HG03342 (cell line): ENCODE measurements around the gene PRDM8.

Experiments used
- ATAC-seq: cut with Tn5 transposase; IDR thresholded peaks from one replicate; pipeline ENCODE4 v1.9.1; 2021; ENCODE audit warnings: mild to moderate bottlenecking, moderate library complexity; ENCODE audit not compliant: unreplicated experiment

The PRDM8 gene

DNA sequence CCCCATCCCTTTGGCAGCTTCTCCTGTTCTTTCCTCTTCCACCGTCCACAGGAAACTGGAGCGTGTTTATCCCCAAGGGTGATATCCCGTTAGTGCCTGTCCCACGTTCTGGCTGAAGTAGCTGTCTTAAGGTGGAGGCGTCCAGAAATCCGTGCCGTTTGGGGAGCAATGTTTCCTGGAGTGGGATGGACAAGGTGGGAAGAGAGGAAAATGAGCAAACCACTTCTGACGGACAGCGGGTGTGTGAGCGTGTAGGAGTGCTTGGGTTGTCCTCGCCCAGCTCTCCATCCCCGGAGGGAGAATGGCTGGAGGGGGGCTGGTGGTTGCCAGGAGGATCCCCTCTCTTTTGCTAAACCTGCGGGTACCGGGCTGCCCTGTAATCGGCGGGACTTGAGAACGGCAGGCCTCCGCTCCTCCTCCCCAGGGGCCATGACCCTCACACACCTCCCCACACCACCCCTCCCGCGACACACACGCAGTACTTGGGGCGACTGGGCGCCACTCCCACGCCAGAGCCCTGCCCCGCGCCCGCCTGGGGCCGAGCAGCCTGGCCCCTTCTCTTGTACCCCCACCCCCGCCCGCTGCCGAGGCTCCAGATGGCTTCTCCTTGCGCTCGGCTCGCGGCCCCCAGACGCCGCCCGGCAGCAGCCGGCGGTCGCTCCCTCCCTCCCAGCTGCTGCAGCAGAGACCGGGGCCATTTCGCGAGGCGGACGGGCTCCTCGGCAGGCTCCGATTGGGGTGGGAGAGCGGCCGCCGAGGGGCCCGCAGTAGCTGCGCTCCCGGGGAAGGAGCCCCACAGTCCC, 13.9 kb upstream of the PRDM8 start:
- ATAC-seq: peak; percentile 45

DNA sequence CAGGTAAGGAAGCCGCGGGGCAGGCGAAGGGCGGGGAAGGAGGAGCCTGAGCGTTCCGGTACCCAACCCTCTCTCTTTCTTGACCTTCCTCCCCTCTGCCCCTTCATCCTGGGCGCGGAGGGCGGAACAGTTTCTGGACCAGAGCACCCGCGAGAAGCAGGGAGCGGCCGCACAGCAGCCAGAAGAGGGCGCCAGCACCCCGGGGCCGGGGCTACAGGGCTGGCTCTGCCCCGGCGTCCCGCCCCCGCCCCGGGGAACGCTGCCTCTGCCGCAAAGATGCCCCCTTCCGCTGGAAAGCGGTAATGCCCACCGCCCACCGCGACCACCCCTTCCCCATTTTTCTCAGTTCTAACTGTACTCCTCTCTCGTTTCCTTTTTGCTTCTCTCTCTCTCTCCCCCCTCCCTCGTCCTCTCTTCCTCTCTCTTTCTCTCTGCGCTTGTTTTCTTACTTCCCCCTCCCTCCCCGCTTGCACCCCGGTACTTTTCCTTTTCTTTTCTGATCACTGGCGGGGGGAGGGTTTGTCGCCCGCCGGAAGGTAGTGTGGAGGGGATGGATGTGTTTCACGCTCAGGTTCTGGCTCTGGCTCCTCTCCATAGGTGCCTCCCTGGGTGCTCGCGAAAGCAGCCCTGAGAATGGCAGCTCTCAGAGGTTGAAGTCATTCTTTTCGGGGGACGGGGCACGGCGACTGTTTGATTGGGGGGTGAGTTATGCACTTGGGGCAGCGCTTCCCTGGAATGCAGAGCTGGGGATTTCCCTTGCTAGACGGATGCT, 13.1 kb upstream of the PRDM8 start:
- peak; percentile 89 for ATAC-seq

DNA sequence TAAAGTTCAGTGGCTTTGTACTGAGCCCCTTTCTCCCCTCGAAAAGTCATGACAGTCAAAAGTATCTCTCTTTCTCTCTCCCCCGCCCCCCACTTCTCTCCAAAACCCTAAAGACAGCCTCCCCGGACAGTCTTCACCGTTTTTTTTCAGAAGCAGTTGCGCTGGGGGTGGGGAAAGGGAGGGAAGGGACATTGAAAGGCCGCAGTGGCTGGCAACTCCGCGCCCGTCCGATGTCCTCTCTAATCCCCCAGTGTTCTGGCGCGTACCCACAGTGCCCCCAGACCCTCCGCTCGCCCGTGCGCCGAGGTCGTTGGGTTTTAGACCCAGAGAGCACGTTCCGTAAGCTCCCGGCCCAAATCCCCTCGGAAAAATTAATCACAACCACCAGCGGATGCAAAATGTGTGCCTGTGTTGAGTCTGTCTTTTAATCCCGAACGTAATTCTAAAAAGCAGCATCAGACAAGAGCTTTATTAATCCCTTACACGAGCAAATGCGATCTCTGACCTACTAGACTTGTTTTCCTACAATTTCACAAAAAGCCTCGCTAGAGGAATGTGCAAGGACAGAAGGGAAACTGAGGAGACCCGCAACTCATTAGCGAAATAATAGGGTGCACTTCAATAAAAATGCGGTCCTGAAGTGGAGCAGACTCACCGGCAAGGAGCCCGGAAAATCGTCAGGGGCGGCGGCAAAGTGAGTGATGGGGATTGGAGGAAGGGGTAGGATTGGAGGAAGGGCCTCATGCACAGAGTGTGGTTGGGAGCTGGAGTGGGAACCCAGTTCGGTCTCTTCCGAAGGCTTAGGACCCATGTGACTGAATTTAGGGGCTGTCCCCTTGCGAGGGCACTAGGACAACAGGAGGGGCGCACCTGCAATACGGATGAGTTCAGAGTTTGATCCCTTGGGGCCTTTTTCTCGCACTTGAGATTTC, 12.2 kb upstream of the PRDM8 start:
- ATAC-seq: no peak

DNA sequence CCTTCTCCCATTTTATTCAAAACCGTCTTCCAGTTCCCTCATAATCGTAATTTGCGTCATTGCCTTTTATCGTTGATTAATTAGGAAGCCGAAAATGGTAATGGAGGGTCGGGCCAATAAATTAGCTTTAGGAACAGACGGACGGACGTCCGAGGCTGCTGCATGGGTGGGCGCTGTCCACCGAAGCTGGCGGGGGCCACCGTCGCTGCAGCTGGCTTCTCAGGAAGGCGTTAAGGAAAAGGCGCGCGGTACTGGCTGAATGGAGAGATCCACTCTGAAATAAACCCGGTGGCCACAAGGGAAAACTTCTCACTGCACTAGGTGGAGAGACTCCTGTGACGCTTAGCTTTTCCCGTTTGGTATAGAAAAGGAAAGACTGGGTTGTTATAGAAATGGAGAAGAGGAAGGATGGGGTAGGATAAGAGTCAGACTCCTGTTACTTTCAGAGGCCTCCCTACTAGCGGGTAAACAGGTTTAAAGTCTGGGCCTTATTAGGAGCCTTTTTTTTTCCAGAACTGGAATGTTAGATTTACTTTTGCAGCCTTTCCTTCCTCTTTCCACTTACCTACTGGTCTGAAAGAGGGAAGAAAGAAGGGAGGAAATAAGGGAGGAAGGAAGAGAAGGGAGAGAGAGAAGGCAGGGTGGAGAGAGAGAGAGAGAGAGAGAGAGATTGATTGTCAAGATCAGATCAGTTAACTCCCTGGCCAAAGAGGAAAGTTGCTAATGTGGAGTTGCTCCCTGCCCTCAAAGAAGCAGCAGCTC, 11.3 kb upstream of the PRDM8 start:
- ATAC-seq: no peak

DNA sequence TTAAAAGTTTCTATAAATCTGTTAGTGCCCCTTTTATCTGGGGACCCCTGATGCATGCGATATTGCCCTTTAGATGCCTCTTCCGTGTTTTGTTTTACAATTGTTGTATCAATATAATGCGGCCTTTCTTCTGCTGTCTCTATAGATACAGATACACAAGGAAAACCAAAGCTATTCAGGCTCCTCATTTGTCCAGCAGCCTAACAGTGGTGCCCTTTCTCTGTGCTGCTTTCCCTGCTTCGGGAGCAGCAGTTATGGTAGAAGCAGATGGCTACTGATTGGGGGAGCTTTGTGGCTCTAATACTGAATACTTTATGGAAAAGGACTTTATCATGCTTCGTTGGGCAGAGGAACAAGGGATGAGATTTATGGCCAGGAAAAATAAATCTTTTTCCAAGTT, 10.6 kb upstream of the PRDM8 start:
- ATAC-seq: no peak

DNA sequence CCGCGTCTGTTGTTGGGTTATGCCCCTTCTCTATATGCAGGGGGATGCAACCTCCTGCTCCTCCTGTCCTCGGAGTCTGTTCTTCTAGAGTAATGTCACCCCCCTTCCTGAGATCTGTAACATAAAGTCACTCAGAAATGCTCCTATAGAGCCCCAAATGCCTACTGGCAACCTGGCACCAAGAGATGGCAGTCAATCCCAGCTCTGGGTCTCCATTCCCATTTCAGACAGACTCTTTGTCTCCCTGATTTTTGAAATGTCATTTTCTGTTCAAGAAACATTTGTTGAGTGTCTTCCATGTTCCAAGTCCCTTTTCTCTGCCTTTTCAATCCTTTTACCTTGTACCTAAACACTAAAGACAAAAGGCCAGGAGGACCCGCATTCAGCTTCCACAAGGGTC, 9.6 kb upstream of the PRDM8 start:
- no peak for ATAC-seq

DNA sequence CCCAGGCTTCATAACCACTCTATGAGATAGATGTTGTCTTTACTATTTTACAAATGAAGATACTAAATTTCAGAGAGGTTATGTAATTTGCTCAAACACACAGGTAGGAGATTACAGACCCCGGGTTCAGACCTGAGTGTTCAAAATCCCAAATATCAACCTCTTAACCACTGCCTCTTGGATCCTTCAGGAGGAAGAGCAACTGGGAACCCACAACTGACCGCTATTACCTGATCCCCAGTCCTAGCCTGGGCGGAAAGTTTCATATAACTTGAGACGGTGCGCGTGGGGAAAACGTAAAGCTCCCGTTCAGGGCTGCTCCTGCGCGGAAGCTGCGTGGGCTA, 8.9 kb upstream of the PRDM8 start:
- ATAC-seq: no peak

DNA sequence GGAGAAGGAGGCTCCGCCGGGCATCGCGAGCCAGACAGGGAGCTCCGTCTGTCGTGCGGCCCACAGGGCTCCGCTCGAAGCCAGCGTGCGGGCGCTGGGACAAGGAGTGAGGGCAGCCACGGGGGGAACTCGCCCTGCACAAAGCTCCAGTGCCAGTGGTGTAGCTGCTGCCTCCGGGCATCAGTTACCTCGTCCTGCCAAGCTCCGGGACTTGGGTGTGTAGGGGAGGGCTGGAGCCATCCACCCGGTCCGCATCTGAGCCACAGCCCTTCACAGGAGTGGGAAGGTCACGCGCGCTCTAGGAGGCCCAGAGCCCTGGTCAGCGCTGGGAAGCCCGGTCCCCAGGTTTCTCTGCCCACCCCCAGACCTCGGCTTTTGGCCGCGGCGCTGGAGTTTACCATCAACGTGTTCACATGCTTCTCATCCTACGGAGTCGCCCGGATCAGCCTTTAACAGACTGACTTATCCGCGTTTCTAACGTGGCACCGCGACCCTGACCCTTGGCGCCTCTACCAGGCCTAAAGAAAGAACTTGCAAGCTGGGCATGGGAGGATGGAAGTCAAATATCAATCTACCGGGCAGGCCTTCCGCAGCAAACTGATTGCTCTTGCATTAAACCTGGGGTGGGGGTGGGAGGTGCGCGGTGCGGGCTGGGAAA, 8.4 kb upstream of the PRDM8 start:
- no peak for ATAC-seq

DNA sequence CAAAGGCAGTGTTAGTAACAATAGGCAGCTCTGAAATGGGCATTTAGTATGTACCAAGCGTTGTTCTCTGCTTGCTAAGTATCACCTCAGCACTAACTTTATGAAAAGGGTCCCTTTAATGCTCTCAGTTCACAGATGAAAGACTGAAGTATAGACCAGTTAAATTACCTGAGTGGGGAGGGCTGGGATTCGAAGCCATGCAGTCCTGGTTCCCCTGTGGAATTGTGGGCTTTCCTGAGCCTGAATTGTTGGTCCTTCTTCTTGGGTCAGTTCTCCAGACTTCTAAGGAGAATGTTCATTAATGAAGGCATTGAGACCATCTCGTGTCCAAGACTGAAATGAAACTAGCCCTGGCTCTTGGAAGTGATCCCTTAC, 7.7 kb upstream of the PRDM8 start:
- ATAC-seq: no peak

DNA sequence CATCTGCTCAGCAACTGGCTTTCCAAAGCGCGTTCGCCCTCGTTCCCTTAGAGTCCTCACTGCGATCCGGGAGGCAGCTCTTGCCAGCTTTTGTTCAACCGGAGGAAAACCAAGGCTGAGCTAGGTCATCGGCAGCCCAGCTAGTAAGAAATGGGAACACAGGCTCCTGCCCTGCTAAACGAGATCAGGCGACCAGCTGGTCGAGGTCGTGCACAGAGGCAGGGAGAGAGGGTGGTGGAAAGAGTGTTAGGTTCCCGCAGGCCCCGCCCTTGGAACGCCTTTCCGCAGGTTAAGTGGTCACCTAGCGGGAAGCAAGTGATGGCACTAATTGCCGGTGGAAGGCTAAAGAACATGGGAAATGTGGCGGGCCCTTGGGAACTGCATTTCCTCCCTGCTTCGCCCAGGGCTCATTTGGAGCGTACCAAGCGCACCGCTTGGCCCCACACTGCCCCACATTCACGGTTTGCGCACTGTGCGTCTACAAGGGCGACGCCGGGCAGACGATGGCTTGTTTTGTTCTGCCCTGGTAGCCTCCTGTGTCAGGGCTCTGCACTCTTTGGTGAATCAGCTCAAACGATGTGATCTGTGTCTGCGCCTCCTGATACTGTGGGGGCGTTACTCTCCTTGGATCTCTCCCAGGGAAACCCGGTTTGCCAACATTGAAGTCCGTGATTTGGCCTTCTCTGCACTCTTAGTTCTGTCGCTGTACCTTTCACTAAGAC, 7.2 kb upstream of the PRDM8 start:
- no peak for ATAC-seq

DNA sequence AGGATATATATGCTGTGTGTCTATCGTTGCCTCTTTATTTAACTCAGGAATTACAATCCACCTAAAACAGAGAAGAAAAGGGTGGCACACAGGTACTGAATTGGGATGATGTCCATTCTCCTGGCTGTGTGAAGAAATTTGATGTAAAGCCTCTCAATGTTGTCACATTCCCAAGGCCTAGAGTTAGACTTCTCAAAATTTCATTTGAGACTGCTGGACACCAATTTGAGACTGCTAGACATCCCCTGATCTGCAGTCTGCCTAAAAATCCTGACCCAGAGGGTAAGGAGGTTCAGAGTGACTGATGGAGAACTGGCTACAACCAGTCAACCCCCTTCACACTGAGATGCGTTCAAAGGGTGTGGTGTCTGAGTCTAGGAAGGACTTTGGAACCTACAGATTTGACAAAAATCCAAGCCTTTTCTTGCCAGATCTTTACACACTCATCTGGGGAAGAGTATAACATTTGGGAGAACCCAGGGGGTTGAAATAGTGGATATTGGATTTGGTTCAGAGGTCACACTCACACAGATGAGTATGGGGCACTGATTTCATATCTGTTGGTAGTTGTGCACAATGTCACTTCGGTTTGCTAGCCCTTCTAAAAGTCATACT, 4.9 kb upstream of the PRDM8 start:
- ATAC-seq: no peak

DNA sequence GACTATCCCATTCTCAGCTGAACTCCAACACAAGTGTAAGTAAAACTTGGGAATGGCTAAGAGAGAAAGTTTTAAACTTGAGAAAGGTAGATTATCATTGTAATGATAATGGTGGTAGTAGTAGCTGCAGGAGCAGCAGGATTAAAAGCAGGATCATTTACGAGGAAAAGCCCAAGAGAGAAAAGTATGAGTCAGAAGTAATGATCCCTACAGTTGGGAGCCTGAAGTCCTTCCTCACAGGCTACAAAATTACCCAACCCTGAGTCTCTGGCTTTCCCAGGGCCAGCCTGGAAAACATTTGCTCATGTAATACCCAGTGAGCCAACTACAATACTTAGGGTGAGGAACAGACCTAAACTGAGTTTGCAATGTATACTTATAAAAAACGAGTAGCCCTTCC, 4.4 kb upstream of the PRDM8 start:
- ATAC-seq: no peak

DNA sequence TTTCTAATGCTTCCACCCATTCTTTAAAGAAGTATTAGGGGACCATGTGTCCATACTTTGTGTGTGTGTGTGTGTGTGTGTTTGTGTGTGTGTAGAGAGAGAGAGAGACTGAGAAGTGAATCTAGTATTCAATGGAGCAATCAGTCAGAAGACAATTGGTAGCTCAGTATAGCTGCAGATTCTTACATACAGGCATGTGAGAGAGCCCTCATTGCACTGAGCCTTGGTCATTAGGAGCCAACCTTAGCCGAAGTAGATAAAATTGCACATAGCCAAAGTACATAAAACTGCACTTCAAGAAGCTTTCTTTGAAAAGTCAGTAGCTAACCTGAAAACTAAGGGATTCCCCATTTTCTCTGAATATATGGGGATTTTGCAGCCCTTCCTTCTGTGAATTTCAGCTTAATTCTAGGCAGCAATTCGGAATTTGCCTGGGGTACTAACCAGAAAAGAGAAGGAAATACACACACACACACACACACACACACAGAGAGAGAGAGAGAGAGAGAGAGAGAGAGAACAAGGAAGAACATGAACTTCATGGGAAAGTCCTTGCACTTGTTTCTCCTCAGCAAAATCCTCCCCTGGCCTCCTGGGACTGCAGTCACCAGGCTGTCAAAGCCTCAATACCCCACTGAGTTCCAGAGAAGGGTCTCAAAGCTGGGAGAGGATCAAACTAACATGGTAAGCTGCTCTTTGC, 1.7 kb upstream of the PRDM8 start:
- ATAC-seq: no peak

DNA sequence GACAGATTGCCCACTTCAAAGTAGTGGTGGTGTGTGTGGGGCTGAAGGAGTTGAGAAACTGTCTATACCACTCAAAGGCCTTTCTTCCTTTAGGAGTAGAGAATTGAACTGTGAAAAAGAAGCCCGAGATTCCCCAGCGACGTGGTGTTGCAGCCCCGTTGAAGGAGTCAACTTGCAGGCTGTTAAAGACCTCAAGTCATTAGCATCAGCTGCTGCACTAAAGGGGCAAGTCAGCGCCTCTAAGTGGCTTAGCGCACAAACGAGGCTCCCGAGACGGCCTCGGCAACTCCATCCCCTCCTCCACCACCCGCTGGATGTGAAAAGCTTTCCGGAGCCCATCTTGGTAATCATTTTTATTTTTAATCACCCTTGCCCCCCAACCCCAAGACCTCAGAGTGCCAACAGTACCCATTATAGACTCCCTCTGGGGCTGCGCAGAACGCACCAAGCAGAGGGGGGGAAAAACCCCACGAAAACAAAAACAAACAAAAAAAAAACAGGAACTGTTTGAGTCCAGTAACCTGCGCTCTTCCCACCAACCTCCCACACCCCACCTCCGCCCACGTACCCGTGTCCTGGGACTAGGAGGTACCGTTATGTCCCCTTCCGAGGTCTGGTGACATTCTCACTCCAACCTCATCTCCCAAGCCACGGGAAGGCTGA, 913 bp upstream of the PRDM8 start:
- no peak for ATAC-seq

DNA sequence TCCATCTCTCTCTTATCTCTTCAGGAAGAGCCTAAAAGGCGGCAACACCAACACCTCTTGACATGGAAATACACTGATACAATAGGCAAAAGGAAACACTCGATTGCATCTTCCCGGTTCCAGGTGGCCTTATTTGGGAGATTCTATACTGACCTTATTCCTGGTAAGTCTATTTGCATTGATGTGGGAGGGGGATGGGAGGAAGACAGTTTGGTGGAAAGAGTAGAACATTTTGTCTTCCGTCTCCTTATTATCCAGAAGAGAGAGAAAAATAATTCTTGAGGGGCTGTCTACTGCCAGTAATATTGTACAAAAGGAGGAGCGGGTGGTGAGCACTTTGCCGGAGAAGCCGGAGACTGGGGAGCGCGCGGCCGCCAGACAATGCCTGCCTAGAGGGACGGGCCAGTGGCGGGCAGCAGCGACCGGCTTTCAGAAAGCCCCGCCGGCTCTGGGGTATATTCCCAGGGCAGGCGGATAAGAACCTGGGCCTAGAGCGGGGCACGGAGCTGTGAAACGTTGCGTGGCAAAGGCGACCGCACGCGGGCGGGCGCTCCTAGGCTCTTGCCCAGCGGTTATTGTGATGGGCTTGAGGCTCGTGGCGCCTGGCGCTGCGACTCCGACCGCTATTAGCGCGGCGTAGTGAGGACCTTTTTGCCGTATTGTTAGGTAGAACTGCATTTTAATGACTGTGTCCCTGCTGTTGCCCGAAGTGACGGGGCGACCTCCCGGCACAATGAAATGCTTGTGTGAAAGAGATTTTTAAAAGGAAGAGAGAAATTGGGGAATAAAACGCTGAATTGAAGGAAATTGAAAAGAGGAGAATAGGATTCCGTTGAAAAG, 518 bp downstream of the PRDM8 start:
- no peak for ATAC-seq

DNA sequence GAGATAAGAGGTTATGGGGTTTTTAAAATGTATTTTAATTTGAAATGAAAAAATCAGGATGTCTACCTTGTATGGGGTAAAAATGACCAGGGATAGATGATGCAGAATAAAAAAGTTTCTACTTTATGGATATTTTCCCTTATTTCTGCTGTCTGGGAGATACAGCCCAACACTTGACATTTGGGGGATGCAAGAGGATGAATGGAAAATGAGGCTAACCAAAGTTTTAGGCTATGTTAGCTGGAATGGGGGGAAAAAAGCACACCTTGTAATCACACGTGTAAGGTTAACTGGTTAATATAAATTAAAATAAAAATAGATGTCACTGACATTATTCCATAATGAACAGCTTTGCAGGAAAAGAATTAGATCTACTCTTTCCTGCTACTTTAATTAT, 1.1 kb downstream of the PRDM8 start:
- ATAC-seq: no peak

DNA sequence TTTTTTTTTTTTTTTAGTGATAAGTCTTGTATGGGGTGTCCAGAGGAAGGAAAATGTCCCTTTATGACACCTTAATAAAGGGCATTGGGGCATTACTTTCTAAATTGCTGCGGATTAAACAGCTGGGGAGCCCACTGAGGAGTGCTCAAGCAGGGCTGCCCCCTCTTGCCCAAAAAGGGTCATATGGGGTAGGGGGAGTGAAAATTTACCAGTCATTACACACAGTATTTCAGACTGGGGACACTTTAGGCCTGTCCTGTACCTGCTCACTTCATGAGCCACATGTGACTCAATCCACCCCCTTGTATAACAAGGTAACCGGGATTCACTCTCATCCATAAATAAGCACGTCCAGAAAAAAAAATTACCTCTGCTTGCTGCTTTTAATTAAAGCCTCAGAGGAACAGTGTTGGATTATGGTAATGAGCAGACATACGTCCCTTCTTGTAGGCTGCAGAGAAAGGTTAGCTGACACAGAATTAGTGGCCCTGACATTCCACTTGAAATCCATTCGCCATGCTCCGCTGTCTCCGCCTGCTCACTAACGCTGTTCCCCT, 1.8 kb downstream of the PRDM8 start:
- ATAC-seq: no peak
